Measurements from ENCODE around the gene TSPAN7.

The TSPAN7 gene

DNA sequence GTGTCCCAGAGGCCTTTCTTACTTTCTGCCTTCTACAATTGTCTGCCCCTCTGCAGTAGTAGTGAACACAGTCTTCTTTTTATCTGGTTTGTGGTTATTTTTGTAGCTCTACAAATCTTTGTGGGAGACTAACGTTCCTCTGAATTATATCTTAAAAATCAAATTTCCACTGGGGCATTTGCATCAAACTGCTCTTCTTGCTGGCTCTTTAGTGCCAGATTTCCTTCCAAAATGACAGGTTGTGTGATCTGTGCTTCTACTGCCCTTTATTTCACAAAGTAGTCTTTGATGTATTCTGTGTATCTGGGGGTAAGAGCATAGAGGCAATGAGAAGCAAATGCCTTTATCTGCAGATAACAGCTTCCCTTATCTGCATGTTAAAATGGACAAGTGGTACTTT, 34.5 kb downstream of the TSPAN7 start:
- DNase-seq: no peak

DNA sequence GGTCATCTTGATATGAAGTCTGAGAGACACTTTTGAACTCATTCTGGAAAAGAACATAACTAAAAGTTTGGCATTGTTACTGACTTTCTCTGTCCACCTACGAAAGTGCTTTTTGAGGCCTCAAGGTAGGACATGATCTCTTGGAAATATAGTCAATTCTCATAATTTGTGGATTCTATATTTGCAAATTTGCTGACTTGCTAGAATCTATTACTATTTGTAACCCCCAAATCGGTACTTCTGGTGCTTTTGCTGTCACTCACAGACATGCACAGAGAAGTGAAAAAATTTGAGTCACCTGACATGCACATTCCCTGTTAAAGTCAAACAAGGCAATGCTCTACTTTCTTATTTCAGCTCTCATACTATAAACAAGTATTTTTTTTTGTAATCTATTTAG, 35.6 kb downstream of the TSPAN7 start:
- DNase-seq: no peak

DNA sequence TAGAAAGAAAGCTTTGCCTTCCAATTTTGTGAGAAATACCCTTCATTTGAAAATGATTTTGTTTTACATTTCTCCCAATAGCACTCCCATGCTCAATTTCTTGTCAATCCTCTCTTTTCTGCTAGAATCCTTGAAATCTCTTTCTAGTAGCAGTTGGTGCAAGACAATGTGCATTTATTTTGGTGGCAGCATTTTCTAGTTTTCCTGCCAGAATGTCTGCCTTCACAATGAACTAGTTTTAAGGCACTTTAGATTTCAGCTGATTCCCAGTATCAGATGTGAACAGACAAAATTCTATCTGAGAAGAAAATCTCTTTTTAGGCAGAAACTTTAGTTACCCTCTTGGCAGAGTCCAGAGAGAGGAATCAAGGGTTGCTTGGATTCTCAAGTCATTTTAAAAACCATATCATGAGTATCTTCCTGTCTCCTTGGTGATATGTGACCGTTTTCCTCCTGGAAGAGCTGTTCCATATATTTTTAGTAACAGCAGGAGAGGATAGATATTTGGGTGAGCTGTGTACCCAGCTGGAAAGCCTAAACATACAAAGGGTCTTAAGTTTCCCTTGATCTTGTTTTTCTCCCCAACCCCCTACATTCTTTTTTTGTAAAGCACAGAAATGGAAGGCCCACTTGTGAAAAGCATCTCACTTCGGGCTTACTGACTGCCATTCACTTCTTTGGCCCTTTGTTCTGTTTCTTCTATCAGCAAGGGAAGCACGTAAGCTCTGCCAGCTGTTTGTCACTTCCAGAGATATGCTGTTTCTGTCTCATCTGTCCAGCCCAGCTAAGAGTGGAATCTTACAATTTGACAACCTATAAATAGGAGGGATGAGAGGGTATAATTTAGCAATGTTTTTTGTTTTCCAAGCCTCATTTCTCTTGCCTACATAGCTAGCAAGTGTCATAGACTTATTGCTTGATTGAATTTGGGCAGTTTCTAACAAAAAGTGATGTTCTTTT, 38.7 kb downstream of the TSPAN7 start:
- DNase-seq: no peak

DNA sequence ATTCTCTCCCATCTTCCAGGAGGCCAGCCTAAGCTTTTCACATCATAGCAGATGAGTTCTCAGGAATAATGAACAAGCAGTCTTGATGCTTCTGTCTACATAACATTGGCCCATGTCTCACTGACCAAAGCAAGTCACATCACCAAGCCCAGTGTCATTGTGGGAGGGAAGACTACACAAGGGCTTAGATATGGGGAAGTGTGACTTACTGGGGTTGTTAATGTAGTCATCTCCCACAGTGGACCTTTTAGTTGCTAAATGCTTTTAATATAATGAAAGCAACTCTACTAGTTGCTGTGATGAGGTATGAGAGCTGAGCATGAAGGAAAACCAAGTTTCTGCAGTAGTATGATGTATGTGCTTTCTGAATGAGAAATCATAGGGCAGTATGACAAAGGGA, 40.5 kb downstream of the TSPAN7 start:
- DNase-seq: peak; percentile 40 to 48

DNA sequence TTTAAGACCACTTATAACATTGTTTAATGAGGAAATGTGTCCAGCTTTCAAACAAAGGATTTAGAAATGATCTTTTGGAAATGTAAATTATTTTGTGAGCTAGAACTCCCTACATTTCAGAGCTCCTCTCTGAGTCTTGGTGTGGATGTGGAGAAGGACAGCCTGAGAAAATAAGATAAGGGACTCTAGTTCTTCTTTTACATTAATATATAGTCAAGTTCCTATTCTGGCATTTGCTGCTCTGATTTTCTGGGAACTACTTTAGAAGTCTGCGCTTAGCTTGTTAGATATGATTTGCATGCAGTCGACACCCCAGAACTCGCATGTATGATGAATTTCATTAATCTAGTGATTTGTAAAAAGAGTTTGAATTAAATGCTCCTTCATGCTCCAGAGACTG, 45.5 kb downstream of the TSPAN7 start:
- no peak for DNase-seq

DNA sequence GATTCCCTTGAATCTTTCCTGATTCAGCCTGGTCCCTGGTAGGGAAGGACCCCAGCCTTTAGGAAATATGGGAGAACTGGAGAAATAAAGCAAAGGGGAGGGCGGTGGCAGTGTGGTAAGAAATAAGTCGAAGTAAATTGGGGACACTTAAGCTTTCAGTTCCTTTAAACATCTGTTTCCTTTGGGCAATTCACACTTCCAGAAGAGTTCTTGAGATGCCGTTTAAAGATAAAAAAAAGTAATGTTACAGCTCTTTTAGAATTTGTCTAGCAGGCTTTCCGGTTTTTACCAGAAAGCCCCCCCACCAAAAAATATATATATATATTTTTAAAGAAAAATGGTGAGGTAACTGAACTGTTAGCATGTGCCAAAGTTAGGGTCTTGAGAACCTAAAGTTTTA, 46.6 kb downstream of the TSPAN7 start:
- no peak for DNase-seq

DNA sequence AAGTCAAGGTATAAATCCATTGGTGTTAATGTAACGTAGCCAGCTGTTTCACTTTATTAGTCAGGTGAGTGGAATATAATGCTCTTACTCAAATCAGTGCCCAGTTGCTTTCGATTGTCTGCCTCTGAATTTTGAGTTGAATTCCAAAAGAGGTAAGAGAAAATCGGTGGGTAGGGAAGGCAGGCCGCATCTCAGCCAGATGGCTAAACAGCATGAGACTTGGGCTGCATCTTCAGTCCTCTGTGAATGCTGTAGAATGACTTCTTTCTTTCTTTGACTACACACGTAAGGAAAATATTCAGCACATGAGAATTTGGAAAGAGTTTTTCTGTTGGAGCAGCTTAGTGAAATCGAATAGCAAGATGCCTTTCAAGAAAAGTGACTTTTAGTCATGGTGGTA, 49.5 kb downstream of the TSPAN7 start:
- DNase-seq: no peak

DNA sequence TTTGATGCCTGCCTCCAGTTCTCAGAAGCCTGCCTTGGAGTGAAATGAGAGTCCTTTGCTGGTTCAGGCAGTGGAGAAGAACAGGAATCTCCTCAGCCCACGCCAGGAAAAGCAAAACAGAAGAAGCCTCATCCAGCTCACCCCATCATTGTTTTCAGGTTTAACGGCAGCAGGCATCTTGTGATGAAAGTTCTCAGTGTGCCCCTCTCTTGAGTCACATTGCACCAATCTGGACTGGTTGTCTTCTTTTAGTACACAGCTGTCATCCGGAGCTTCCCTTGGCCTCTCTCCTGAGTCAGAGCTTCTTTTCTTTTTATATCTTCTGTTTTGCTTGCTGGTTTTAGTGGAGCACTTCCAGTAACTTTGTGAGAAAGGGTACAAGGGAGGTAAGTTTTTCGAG, 50.9 kb downstream of the TSPAN7 start:
- no peak for DNase-seq

DNA sequence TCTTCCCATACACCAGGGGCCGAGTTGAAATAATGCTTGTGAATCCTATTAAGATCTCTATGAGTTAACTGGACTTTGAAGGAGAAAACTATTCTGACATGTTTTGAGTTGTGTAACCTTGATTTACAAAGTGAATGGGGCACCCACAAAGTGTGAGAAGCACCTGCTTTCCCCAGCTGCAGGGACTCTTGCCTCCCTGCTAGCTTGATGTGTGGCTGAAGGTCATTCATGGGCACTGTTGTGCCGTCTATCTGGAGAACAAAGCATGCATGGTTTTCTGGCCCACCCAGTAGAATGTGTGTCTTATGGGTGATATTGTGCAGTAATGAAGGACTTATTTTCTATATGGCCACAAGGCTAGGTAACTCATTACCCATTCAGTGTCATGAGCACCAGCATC, 53.1 kb downstream of the TSPAN7 start:
- no peak for DNase-seq

DNA sequence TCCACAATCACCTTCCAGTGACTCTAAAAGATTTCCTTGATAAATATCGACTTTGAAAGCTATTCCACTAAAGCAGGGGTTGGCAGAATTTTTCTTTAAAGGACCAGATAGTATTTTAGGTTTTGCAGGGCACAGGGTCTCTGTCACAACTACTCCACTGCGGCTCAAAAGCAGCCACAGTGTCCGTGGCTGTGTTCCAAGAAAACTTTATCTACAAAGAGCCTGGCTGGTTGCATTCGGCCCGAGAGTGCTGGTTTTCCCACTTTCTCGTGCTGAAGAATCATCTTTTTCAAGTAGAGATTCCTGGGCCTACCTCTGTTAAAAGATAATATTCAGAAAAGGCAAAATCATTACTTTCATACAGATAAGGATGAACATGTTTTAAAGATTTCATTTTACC, 55.6 kb downstream of the TSPAN7 start:
- DNase-seq: no peak

DNA sequence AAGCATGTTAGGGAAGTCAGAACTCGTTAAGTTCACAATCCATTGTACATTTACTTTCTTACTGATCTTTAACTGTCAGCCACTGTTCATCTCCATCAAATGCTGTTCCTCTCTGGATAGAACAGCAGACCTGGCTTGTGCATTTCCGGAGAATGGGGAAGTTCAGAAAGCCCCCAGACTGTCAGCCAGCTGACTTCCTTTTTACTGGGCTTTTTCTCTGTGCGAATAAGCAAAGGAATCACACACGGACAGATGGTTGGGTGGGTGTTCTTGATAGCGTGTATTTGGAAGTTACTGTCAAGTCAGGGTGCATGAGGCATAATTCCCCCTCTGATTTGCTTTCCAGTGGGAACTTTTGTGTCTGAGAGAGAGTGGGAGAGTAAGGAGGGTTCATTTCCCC, 56.8 kb downstream of the TSPAN7 start:
- peak; percentile 53 to 61 for DNase-seq

DNA sequence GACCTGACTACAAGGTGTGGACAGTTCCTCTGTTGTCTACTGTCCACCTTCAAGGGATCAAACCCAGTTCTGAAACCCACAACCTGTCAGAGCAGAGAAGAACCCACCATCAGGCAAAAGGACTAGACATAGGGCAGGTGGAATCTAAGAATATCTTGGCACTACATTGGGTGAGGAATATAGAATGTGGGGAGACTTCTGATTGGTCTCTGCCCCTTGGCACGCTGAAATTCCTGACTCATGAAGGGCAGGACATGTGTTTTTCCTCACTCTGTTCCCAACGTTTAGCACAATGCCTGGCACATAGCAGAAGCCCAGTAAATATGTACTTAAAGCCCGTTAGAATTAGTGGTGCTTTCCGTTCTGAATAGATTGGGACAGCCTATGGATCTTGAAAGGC, 59.3 kb downstream of the TSPAN7 start:
- DNase-seq: no peak

DNA sequence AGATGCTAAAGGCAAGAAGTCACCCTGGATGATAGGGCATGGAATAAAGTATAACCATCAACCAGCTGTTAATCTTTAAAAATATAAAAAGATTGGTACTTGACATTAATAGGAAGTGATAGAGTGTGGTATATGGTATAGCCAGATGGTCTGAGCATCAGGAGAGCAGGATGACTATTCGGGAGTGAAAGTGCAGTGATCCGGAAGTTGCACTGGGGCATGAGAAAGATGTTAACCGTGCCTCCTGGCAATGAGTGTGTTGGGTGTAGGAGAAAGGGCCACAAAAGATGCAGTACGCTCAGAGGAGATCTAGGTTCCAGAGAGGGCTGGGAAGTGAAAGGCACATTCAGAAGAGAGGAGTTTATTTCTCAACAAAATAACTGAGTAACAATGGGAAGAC, 65.0 kb downstream of the TSPAN7 start:
- DNase-seq: no peak

DNA sequence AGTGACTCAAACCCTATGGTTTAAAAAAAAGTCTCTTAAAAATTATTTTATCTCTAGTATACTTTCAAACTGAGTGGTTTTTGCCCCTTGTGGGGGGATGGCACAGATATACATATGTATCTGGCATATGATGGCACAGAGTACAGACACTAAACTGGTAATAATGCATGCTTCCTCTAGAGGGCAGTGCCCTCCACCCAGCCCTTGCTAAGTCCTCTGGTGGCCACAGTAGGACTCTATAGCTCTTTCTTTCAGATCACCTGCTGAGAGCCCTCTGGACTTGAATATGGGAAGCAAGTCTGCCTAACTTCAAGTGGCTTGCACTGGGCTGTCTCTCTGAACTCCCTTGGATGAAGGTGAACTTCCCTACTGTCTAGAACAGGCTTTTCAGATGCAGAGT, 66.3 kb downstream of the TSPAN7 start:
- DNase-seq: peak; percentile 53 to 58

DNA sequence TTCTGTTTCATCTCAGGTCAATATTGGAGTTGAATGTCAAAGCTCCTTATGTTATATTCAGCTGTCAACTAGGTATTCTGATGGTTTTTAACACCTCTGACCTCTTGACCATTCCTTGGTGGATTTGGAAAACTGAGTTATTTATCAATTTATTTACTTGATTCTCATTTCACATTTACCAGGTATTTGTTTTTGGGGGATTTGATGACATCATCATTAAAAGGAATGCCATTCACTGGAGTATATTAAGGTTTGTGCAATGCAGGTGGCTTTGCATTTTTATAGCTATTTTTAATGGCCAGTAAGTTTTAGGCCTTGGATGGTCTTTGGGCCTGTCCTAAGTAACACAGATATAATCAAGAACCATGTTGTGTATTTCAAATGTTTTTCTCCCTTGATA, 67.2 kb downstream of the TSPAN7 start:
- no peak for DNase-seq

DNA sequence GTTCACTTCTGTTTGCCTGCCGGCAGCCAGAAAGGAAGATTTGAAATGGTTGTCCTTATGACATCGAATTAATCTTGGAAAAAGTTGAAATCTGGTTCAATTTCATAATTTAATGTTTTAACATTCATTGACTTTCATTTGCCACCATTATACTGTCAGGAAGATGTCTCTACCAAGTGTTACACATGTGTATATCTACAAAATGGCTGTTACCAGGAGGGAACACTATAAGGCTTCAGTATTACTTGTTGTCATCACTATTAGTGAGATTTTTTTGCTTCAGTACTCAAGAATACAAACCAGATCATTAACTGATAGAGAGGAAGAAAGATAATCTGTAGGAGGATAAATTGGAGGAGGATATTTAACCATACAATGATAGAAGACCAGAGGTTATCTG, 71.2 kb downstream of the TSPAN7 start:
- no peak for DNase-seq

DNA sequence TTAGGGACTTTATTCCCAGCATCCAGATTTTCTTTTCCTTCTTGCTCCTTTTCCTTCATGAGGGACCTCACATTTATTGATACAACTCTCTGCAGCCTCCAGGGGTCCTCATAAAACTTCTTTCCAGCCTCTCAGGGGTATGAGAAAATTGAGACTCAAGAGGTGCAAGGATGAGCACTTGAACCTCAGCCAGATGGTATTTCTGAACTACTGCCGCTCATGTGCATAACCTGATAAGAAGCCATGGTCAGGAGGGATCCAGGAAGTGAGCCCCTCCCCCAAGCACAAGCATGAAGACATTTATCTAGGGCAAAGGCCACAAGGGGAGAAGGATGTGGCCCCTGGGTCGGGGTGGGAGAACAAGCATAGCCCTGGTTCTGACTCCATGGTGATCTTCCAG, 73.3 kb downstream of the TSPAN7 start:
- no peak for DNase-seq

DNA sequence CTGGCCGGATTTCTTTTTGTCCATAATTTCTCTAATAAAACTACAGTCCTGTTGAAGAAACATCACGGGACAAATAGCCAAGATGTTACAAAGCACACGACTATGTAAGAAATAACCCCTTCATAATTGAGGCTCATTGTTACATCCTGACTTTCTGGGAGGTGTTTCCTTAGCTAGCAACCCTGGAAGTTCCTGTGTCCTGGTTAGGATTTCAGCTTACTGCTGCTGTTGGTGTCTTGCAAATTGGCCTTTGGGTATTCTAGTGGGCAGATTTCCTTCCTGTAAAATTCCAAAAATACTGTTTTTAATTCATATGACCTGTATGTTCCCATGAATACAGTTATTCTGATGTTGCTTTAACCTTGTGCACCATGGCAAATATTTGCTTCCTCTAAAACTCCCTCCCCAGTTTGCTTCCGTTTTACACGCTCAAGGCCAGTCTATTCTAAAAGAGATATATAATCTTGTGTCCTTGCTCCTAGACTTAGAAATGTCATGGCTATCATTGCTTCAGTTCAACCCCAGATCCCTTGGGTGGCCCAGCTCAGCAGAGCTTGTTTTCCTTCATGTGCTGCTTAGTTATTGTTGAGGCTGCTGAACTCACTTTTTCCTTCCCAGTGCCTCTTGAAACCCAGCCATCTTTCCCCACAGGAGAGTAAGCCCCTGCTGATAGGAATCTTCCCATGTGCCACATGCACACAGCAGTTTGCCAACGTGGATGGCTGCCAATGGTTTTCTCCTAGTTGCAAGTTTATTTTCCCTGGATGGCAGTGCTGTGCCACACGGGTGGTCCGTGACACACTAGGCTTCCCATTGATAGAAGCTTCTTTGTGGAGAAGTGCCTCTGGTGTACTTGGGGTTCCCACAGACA, 75.8 kb downstream of the TSPAN7 start:
- no peak for DNase-seq

DNA sequence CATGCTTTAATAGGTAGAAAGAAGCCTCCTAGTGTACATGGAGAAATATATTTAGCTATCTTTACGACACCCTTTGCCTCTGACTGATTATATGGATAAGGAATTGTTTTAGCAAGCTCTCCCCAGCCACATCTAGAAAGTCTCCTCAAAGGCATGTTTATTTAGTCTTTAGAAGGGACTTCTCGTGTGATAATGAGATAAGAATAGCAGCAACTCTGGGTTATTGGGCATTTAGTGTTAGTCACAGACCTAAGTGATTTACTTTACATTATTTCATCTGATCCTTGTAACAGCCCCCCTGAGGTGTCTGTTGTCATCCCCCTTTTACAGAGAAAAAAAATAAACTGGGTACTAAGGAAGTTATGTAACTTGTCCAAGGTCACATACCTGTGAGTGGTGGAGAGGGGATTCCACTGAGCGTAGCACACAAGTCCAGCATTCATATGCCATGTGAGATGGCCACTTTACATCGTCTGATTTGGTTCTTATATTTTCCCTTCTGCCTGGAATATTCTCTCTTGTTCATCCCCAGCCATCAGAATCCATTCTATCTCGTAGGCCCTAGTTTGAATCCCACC, 77.7 kb downstream of the TSPAN7 start:
- no peak for DNase-seq

DNA sequence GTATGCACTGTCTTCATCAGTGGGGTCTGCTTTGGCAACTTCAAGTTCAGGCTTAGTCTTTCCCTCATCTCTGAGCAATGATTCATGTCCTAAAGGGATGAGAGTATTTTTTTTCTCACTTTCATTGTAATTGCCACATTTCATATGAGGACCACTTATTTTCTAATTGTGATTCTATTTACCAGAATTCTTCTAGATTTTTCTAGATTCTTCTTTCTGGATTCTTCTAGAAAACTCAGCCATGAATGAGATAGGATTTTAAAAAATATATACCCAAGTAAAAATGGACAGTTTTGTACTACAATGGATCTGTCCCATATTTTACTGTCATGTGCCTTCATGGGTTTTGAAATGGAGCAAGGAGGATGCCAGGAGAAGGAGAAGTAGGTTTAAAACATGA, 78.4 kb downstream of the TSPAN7 start:
- DNase-seq: no peak

DNA sequence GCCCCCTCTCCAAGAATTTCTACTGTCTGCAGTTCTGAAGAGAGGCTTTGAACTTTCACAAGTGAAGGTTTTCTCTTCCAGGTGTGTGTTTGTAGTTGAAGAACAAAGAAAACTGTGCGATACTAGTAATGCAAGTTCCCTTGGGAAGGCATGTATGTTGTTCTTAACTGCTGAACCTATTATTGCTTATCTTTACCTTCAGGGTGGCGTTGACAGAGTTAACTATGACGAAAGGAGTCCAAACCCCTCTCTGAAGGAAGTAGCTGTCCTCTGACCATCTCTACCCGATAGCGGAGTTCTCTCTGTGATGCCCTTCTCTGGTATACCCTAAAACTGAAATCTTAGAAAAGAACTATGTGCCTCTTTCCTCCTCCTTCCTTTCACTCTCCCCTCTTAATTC, 79.9 kb downstream of the TSPAN7 start:
- DNase-seq: no peak

DNA sequence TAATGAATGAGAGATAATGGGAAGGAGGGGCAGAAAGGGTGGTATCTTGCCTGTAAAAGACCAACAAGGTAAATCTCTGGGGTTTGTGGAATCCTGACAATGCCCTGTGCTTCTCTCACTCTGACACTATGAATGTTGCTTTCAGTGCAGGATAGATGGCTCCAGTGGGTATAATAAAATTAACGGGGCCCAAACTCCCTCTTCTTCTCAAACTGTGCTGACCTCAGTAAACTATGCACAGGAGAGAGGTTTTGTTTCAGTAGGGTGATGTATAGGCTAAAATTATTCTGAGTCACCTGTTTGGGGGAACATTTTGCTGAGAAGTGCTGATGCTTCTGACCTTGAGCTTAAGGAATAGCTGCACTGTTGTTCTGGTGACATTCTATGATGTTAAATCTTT, 82.6 kb downstream of the TSPAN7 start:
- no peak for DNase-seq

DNA sequence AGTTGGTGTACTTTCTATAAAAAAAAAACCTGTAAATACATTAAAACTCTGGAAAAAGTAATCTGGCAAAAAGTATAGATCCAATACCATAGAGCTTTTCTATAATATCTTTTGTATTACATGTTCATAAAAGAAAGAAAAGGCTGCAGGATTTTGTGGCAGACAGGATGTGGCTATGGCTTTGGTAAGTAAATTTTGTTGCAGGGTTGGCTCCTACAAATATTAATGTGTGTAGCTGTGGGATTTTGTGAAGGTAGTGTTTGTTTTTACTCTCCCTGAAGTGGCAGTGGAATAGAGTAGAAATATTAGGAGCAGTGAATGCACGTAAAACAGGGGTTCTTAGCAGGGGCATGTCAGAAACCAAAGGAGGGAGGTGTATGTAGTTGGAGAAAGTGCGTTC, 84.8 kb downstream of the TSPAN7 start:
- no peak for DNase-seq

DNA sequence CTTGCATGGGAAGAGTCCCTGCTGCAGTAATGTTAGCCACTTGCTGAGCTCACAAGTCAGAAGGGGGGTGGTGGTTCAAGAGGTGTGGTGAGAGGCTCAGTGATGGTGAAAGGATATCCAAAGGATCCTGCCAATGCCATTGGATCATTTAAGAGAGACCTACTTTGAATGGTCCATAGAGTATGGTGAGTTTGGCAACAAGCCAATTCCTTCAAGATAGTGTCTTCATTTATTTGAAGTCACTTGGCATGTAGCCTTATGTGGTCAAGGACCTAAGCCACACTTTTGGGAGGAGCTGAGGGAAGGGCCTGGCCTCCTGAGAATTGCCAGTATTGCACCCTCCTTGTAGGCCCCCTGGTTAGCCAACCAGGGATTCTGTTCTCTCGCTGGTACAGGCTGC, 87.9 kb downstream of the TSPAN7 start:
- DNase-seq: no peak
